ENCODE data around the gene NDUFV3.

- TF ChIP-seq CTCF (IDR thresholded peaks at IDR 0.05) (peak; percentile 79 to 91 (median 86)), POLR2A (IDR thresholded peaks at IDR 0.05) (no peak), POLR2AphosphoS5 (IDR thresholded peaks at IDR 0.05) (peak in 2 of 3 donors; percentile 48 to 74)
These were observed 30.7 kb downstream of the NDUFV3 start for GRCh38 chr21:42923553-42924432.

Measured in breast epithelium (tissue), 3 donors.